GM12873 (cell line): ENCODE data around the gene IGF2R.

ENCODE experiments used
- CTCF ChIP-seq: IDR thresholded peaks from 2 replicates; pipeline ENCODE4 v1.5.1; 2012; ENCODE audit warnings: low read depth, mild to moderate bottlenecking, moderate library complexity, low read length, control low read depth; ENCODE audit not compliant: insufficient read depth; ENCODE audit errors: missing control alignments

The IGF2R gene

DNA sequence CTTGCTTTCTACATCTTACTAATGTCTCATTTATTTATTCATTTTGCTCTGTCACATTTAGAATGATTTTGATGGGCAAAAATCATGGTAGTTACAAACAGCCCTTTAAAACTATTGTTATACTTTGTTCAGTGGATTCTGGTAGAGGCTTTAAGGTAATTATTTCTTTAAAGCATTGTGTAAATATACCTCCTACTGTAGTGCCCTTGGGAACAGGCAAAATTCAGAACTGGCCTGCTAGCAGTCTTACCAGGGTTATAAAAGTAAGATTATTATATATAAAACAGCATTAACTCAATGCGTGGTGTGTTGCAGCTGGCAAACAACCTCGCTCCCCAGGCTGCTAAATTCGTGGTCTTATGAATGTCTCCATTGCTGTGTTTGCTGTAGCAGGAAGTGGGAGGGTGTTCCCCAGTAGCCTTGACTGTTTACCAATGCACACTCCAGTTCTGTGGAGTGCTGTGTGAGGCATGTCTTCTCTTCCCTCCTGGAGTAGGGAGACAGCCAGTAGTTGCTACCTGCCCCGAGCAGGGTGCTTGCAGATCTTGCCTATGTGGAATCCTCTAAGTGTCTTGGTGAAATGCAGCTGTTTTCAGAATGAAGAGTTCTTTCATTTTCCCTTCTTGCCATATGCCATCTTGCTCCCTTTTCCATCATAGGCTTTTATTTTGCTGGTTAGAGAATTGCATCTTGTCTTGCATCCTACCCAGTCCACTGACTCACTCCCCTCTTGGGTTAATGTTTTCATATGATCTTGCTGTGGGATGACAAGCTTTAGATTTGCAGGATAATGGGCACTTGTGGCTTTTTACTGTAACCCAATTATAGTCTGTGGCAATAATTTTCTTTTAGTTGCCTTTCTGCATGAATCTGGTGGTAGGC lies 45.3 kb downstream of the IGF2R start:
- TF ChIP-seq CTCF: no peak

DNA sequence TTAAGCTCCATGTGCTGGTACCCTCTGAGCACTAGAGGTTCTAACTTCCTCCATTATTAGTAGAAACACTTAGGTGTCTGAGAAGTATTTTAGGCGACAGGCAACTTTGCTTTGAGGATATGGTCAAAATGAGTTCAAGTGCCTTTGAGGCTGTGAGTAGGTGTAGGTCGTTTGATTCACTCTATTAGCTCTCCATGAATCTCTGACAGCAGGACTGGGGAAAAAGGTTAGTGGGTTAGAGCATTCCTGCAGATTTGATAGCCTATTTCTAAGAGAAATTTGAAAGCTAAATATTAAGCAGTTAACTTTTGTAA lies 45.9 kb downstream of the IGF2R start:
- no peak for TF ChIP-seq CTCF

DNA sequence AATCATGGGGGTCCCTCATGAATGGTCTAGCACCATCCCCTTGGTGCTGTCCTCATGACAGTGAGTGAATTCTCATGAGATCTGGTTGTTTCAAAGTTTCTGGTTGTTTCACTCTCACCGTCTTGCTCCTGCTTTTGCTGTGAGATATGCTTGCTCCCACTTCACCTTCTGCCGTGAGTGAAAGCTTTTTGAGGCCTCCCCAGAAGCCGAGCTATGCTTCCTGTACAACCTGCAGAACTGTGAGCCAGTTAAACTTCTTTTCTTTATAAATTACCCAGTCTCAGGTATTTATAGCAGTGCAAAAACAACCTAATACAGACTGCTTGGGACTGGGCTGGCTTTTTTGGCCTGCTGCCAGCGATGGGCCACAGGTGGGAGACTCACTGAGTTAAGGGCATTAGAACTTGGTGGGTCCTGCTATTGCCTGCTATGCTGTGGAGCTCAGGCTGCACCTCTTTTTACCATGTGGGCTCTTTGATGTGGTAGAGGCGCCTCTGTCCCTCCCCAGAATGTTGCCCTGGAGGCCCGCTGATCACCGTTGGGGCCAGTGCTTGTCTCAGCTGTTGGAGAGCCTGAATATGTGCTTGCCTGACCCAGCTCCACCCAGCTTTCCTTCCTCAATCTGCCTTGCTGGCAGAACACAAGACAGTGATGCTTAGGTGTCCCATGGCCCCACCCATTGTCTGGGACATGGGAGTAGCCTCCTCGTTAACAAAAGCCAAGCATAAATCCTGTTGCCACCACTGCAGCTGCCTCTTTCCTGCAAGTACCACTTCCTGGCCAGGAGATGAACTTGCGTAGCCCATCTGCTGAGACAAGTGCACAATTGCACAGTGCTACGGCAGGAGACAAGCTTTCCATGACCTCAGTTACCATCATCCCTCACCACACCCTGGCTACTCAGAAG lies 47.1 kb downstream of the IGF2R start:
- TF ChIP-seq CTCF: no peak

DNA sequence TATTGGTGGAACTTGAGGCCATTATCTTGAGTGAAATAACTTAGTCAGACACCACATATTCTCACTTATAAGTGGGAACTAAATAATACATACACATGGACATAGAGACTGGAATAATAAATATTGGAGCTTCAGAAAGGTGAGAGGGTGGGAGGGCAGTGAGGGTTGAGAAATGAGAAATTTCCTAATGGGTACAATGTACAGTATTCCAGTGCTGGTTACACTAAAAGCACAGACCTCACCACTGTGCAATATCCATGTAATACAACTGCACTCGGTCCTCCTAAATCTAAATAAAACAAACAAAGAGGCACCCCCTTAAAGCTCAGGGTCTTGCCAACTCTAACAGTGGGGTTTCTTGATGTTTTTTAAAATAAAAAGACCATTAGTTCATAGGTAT lies 53.2 kb downstream of the IGF2R start:
- no peak for TF ChIP-seq CTCF

DNA sequence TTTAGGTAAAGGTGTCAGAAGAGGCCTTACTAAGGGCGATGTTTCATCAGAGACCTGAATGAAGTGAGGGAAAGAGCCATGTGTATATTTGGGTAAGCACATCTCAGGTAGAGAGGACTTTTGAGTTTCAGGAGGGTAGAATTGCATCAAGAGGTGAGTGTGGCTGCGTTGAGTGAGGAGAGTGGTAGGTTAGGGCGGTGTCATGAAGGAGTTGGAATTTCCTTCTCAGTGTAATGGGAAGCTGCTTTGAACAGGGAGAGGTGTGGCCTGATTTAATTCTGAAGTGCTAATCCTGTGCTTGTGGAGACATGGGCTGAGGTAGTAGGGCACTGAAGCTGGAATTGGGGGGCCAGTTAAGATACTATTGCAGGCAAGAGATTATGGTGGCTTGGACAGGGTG lies 53.9 kb downstream of the IGF2R start:
- TF ChIP-seq CTCF: no peak

- TF ChIP-seq CTCF: no peak
Observed at GRCh38 chr6:160024152-160024551, 55.3 kb downstream of the IGF2R start.

- no peak for TF ChIP-seq CTCF
Observed at GRCh38 chr6:160027076-160027475, 58.2 kb downstream of the IGF2R start.
